Activated CD8-positive, alpha-beta memory T cell treated with anti-CD3 and anti-CD28 coated beads for 36 hours (primary cell): ENCODE data around the gene COL13A1. TPM values are rescaled to one million over a fixed set of nuclear protein-coding genes. Genes with fewer than 3 reads are reported as not detected.

ENCODE experiments used
- CTCF ChIA-PET: fragments of 350-600 bp; sonication (Branson Sonifier 250); formaldehyde crosslinking; loops from one replicate; lab custom pipeline; 2021; ENCODE audit warnings: antibody characterized with exemption; lab: Charles Lee
- POLR2A ChIA-PET: fragments of 350-600 bp; sonication (Branson Sonifier 250); formaldehyde crosslinking; loops from one replicate; lab custom pipeline; 2021; ENCODE audit warnings: antibody characterized with exemption; lab: Charles Lee
- total RNA-seq, 2 experiments: library from RNA; stranded (reverse); gene quantifications; one replicate each; pipeline ENCODE4 v1.2.3, GENCODE V29; 2021

The COL13A1 gene
- total RNA-seq, 2 experiments from 2014 or later = not detected

GRCh38 chr10:69876286-69876685 lies 74.6 kb downstream of the COL13A1 start:
- CTCF ChIA-PET = interaction anchor here (0.7 kb wide), 1 partner anchor 11 kb away, joined by 3 read pairs; no protein-coding TSS in a partner anchor

GRCh38 chr10:69876931-69877330 lies 75.2 kb downstream of the COL13A1 start:
- CTCF ChIA-PET = interaction anchor here (0.7 kb wide), 1 partner anchor 38 kb away, joined by 3 read pairs; no protein-coding TSS in a partner anchor
- POLR2A ChIA-PET = no interaction called here

More at GRCh38 chr10:69876286-69876685, 74.6 kb downstream of the COL13A1 start:
- POLR2A ChIA-PET = no interaction called here

- CTCF ChIA-PET = no interaction called here
- POLR2A ChIA-PET = no interaction called here
Measured at GRCh38 chr10:69878038-69878437, 76.3 kb downstream of the COL13A1 start.

- POLR2A ChIA-PET = no interaction called here
- CTCF ChIA-PET = interaction anchor here (0.6 to 0.9 kb wide), 3 partner anchors 35 to 216 kb away, joined by 3 read pairs; no protein-coding TSS in a partner anchor
Measured at GRCh38 chr10:69878951-69879350, 77.2 kb downstream of the COL13A1 start.

GRCh38 chr10:69879634-69880257 lies 78.0 kb downstream of the COL13A1 start:
- CTCF ChIA-PET = interaction anchor here (0.6 kb wide), 2 partner anchors 34 to 215 kb away, joined by 3 read pairs; no protein-coding TSS in a partner anchor
- POLR2A ChIA-PET = no interaction called here

- CTCF ChIA-PET = no interaction called here
- POLR2A ChIA-PET = no interaction called here
Measured at GRCh38 chr10:69880301-69881081, 78.8 kb downstream of the COL13A1 start.

- POLR2A ChIA-PET = no interaction called here
Measured at GRCh38 chr10:69881202-69881601, 79.5 kb downstream of the COL13A1 start.

GRCh38 chr10:69883310-69884023 lies 81.8 kb downstream of the COL13A1 start:
- ChIA-PET POLR2A (no interaction called here), CTCF (interaction anchor here (1.3 kb wide), 1 partner anchor 10 kb away, joined by 4 read pairs; no protein-coding TSS in a partner anchor)

More at GRCh38 chr10:69881202-69881601, 79.5 kb downstream of the COL13A1 start:
- CTCF ChIA-PET = no interaction called here

- ChIA-PET CTCF (interaction anchor here (1.3 kb wide), 1 partner anchor 9 kb away, joined by 4 read pairs; no protein-coding TSS in a partner anchor), POLR2A (no interaction called here)
Measured at GRCh38 chr10:69884024-69884367, 82.3 kb downstream of the COL13A1 start.

- CTCF ChIA-PET = no interaction called here
- POLR2A ChIA-PET = no interaction called here
Measured at GRCh38 chr10:69884686-69885085, 83.0 kb downstream of the COL13A1 start.

GRCh38 chr10:69885379-69886013 lies 83.8 kb downstream of the COL13A1 start:
- ChIA-PET CTCF (no interaction called here), POLR2A (no interaction called here)

GRCh38 chr10:69888882-69889584 lies 87.3 kb downstream of the COL13A1 start:
- ChIA-PET POLR2A (no interaction called here), CTCF (interaction anchor here (0.6 kb wide), 1 partner anchor 476 kb away, joined by 5 read pairs; no protein-coding TSS in a partner anchor)

GRCh38 chr10:69890065-69890847 lies 88.5 kb downstream of the COL13A1 start:
- ChIA-PET POLR2A (interaction anchor here (0.7 kb wide), 1 partner anchor 25 kb away, joined by 3 read pairs; no protein-coding TSS in a partner anchor), CTCF (no interaction called here)

GRCh38 chr10:69891057-69891617 lies 89.4 kb downstream of the COL13A1 start:
- ChIA-PET POLR2A (no interaction called here), CTCF (no interaction called here)

- POLR2A ChIA-PET = no interaction called here
- CTCF ChIA-PET = interaction anchor here (1.5 kb wide), 1 partner anchor 9 kb away, joined by 4 read pairs; no protein-coding TSS in a partner anchor
Measured at GRCh38 chr10:69892406-69892805, 90.7 kb downstream of the COL13A1 start.

- ChIA-PET CTCF (interaction anchor here (1.5 kb wide), 1 partner anchor 9 kb away, joined by 4 read pairs; no protein-coding TSS in a partner anchor), POLR2A (no interaction called here)
Measured at GRCh38 chr10:69892816-69893215, 91.1 kb downstream of the COL13A1 start.

GRCh38 chr10:69893271-69893900 lies 91.7 kb downstream of the COL13A1 start:
- POLR2A ChIA-PET = no interaction called here

More at GRCh38 chr10:69893271-69893900, 91.7 kb downstream of the COL13A1 start:
- CTCF ChIA-PET = interaction anchor here (1.5 kb wide), 1 partner anchor 10 kb away, joined by 4 read pairs; no protein-coding TSS in a partner anchor
